Measurements from ENCODE around the gene OPCML.

DNA sequence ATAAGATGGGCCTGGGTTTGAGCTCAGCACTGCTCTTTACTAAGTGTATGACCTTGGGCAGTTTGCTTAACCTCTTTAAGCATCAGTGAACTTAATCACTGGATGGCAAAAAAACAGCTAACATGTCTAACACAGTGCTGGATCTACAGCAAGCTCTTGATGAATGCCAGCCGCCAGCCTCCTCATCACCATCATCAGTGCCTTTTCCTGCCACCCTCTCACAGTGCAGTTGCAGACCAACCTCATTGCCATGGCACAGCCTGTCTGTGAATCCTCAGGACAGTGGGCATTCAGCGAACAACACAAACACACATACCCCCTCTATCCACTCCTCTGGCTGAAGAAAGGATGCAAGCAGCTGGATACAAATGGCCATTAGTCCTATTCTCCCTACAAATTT, 133.0 kb downstream of the OPCML start:
- TF ChIP-seq, protein P1, sequence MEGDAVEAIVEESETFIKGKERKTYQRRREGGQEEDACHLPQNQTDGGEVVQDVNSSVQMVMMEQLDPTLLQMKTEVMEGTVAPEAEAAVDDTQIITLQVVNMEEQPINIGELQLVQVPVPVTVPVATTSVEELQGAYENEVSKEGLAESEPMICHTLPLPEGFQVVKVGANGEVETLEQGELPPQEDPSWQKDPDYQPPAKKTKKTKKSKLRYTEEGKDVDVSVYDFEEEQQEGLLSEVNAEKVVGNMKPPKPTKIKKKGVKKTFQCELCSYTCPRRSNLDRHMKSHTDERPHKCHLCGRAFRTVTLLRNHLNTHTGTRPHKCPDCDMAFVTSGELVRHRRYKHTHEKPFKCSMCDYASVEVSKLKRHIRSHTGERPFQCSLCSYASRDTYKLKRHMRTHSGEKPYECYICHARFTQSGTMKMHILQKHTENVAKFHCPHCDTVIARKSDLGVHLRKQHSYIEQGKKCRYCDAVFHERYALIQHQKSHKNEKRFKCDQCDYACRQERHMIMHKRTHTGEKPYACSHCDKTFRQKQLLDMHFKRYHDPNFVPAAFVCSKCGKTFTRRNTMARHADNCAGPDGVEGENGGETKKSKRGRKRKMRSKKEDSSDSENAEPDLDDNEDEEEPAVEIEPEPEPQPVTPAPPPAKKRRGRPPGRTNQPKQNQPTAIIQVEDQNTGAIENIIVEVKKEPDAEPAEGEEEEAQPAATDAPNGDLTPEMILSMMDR (conservative IDR thresholded peaks at IDR 0.05; ENCODE audit: low read depth, low read length): no peak
- TF ChIP-seq EZH2phosphoT487 (IDR thresholded peaks at IDR 0.05; ENCODE audit: borderline replicate concordance, low read length): no peak
- no peak for TF ChIP-seq EZH2 (IDR thresholded peaks at IDR 0.05; ENCODE audit: low read length, unreplicated experiment)

All from PC-3 (cell line).